Fibroblast of lung (primary cell): Measurements from ENCODE around the gene BCAN.

Experiments used
- EZH2 ChIP-seq: IDR thresholded peaks from 2 replicates; pipeline ENCODE4 v1.5.1; 2012; ENCODE audit warnings: low read length, control low read depth, mild to moderate bottlenecking; ENCODE audit errors: missing control alignments
- TF ChIP-seq, protein P1 (sequence below), 2 donors: IDR thresholded peaks in 1 of 2; conservative IDR thresholded peaks in 1 of 2; 1 replicate in 1 of 2; 2 replicates in 1 of 2; pipeline ENCODE4 v1.5.1; 2011 to 2012; ENCODE audit warnings: low read length in 2 of 2, control low read depth in 1 of 2, inconsistent platforms in 1 of 2, low read depth in 1 of 2, mild to moderate bottlenecking in 1 of 2

DNA sequence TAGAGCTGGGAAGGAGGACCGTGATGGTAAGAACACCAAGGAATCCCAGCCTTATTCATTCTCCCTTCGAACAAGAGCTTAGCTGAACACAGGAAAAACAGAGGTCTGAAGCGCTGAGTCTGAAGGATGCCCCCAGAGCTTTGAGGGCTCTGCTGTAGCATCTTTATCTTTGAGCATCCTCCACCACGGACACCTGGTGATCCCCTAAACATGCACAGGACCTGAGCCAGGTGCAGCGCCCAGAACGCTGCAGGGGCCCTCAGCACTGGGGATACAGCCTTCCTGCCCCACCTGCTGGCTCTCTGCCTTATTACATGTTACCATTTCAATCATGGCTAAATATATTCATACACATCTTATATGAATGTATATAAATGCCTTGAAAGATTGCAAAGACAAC lies 32.9 kb upstream of the BCAN start:
- TF ChIP-seq, protein P1, sequence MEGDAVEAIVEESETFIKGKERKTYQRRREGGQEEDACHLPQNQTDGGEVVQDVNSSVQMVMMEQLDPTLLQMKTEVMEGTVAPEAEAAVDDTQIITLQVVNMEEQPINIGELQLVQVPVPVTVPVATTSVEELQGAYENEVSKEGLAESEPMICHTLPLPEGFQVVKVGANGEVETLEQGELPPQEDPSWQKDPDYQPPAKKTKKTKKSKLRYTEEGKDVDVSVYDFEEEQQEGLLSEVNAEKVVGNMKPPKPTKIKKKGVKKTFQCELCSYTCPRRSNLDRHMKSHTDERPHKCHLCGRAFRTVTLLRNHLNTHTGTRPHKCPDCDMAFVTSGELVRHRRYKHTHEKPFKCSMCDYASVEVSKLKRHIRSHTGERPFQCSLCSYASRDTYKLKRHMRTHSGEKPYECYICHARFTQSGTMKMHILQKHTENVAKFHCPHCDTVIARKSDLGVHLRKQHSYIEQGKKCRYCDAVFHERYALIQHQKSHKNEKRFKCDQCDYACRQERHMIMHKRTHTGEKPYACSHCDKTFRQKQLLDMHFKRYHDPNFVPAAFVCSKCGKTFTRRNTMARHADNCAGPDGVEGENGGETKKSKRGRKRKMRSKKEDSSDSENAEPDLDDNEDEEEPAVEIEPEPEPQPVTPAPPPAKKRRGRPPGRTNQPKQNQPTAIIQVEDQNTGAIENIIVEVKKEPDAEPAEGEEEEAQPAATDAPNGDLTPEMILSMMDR (conservative IDR thresholded peaks at IDR 0.05 in 1 of 2, IDR thresholded peaks at IDR 0.05 in 1 of 2; ENCODE audit: low read depth in 1 of 2, low read length in 2 of 2) = peak; percentile 32 to 47
- TF ChIP-seq EZH2 = no peak
